ENCODE measurements around the gene TENT5C.

Gene TENT5C

GRCh38 chr1:117615474-117615873 is 9.6 kb downstream of the TENT5C start:
- peak; percentile 11 for DNase-seq

DNA sequence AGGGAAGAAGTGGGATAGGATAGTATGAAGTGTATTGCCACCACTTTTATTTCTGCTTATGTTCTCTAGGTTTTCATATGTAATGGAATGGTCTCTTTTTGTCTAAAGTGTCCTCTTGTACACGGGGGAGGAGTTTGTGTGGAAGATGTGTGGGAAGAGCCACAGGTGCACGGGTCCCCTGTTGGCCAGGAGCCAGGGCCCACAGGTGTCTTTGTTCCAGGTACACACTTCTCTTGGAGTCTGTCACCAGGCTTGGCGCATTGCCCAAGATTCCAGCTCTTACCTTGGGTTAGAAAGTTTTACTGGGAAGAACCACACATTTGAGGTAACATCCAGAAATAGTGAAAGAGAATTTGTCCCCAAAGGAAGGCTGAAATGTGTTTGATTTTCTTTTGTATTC is 10.5 kb downstream of the TENT5C start:
- no peak for DNase-seq

DNA sequence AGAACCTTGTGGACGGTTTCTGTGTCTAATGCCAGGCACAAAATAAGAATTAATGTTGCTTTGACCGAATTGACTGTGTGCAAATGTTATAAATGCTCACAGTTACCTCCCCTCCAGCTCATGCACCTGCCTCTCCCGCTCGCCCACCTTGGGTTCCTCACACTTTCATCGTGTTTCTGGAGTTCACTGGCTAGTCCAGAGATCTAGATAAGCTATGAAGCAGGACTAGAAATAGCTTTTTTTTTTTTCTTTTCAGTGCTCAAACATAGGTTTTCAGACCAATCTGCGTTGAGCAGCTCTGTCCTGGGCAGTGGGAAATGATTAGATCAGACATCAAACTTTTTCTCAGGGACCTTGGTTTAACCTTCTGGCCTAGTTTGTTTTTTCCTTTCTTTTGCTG is 11.1 kb downstream of the TENT5C start:
- no peak for DNase-seq

GRCh38 chr1:117618450-117619122 is 12.7 kb downstream of the TENT5C start:
- no peak for DNase-seq

GRCh38 chr1:117620440-117620839 is 14.6 kb downstream of the TENT5C start:
- no peak for DNase-seq

DNA sequence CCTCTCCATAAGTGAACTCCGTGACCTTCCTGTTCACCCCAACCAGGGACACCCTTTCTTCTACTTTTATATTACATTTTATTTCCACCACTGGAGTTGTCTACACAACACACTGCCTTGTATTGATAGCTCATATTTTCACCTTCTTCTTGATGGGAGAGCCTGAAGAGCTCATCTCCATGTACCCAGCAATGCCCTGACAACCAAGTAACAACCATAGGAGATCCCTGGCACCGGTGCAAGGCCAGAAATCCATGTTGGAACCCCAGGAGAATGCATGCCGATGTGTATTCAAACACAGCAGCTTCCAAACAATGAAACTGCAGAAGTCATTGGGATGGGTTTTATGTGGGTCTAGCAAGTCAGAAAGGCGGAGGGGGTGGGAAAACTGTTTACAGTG is 15.5 kb downstream of the TENT5C start:
- no peak for DNase-seq

- no peak for DNase-seq
Observed at GRCh38 chr1:117622726-117623125, 16.9 kb downstream of the TENT5C start.

DNA sequence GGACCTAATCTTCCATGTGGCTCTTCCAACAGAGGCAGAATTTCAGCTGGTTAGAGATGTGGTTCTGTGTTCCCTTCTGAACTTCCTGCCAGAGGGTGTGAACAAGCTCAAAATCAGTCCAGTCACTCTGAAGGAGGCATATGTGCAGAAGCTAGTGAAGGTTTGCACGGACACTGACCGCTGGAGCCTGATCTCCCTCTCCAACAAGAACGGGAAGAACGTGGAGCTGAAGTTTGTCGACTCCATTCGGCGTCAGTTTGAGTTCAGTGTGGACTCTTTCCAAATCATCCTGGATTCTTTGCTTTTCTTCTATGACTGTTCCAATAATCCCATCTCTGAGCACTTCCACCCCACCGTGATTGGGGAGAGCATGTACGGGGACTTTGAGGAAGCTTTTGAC is 17.3 kb downstream of the TENT5C start:
- no peak for DNase-seq

GRCh38 chr1:117623698-117624097 is 17.9 kb downstream of the TENT5C start:
- DNase-seq, result no peak

DNA sequence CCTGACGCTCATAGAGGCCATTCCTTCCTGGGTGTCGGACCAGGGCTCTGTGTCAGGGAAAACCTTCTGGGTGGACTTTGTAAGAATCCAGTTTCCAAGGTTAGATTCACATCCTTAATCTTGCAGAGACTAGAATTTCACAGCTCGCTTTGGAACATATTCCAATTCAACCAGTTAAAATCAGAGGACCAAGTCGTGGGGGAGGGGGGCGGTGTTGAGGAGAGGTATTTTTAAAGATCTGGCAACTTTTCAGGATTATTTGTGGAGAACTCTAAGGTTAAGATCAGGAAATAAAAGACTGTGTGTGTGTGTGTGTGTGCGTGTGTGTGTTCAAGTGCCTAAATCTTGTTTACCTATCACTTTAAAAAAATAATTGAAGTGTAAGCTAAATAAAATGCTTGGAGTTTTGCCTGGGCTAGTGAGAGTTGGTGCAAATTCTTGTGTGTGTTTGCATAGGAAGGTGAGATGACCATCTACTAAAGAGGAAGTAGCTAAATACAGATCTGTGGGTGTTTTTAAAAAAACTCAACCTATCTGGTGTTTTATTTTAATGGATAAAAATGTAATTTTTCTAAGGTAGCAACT is 21.8 kb downstream of the TENT5C start:
- no peak for DNase-seq

DNA sequence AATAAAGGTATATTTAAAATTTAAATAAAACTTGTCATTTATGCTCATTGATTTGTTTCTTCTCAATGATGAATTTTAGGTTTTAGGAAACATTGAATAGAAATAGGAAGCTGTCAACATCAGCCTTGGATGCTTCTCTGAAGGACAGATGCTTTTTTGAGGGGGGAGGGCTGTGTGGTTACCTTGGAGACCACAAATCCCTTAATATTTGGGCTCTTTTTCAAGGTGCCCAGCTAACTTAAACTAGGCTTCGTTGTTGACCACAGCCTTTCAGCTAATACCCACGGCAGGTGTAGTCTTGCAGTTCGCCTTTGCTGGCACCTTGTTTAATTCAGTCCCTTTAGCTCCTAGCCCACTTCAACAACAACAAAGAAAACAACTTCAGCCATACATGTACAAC is 22.5 kb downstream of the TENT5C start:
- DNase-seq, result no peak

- DNase-seq, result no peak
Observed at GRCh38 chr1:117629625-117630422, 24.0 kb downstream of the TENT5C start.

DNA sequence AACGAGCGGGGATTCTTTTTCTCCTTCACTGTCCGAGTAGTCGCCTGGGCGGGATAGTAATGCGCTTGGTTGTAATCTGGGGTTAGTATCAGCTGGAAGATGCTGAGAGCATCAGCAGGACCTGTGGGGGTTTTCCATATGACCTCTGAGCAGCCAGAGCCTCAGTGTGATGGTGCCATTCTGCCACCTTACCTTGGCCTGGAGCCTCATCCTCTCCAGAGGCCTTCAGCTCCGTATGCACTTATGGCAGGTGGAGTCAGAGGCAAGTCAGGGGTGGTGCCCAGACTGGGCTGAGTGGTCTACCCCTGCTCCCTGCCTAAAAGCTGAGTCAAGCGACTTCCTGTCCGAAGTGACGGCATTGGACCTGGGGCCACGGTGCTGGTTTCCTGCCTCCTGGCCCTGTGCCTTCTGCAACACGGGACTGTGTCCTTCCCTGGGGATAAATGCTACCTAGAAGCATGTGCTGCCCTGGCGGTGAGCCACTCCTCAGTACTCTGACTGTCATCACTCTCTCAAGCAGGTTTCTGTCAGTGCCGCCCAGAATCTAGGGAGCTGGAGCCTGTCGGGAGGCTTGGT is 24.7 kb downstream of the TENT5C start:
- no peak for DNase-seq

DNA sequence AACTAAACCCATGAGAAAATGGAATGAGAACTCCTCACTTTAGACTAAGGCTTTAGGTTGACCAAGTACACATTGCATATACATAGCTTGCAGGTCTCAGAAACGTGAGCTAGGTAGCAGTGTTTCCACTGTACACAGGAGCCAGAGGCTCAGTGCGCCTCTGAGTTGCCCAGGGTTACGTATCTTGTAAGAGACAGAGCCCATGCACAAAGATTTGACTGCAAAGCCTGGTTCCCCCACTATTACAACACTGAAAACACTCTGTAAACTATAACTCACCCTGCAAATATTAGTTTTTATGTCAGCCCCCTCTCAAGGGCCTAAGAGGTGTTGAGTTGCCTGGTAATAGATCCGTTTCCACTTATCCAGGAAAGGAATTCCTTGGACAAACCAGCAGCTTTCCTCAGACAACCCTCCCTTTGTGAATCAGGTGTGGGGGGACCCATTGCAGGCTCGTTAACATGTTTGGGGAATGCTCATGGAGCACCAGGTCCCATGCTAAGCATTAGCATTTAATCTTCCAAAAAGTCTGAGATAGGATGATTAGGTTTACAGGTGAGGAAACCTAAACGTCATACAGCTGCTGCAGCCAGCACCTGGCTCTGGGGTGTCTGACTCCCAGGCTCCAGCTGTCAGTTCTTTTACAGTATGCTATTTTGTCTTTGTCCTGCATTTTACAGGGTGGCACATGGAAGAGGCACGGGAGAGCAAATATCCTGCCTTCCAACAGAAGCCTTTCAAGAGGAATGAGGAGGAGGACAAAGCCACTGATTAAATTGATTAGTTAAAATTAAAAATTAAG is 25.7 kb downstream of the TENT5C start:
- no peak for DNase-seq

- DNase-seq, result no peak
Observed at GRCh38 chr1:117632269-117633067, 26.6 kb downstream of the TENT5C start.

DNA sequence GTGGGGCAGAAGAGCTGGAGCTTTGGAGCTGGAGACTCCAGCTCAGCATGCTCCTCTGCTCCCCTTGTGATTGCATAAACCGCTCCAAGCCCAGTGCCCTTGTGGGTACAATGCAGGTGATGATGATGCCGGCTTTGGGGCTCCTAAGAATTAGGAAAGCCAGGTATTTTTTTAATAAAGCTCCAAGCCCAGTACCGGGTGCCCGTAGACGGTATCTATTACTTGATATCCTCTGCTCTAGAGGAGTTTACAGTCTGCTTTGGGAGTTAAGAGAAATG is 27.2 kb downstream of the TENT5C start:
- DNase-seq, result no peak

DNA sequence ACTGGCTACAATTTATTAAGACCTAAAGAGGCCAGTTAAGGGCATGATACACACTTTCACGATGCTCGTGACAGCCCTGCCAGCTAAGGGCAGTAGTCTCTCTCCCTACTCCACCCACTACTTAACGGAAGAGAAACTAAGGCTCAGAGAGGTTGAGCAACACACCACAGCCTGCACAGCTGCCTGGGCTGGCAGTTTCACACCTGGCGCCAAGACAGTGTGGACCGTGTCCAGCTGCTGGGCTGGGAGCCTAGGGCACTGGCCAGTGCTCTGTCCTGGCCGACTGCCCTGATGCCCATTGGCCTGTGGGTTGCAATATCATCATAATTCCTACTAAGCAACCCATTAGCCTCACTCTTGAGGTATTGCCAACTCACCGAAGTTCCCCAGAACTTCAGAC is 27.6 kb downstream of the TENT5C start:
- no peak for DNase-seq

- no peak for DNase-seq
Observed at GRCh38 chr1:117633936-117634335, 28.1 kb downstream of the TENT5C start.

DNA sequence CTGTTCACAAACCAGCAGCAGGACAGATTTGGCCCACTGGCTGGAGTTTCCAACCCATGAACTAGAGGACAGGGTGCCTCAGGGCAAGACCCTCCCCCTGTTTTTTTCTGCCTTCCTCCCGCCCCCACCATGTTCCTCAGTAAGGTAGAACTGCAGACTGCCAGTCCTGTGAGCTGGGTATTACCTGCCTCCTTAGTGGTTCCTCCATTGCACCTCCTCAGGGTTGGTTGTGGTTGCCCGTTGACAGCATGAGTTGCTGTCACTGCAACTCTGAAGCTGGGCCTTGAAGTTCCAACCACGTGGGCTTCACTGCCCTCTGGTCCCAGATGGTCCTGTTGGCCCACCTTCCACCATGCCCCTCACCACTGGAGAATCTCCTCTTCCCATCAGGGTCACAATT is 28.8 kb downstream of the TENT5C start:
- DNase-seq, result no peak

DNA sequence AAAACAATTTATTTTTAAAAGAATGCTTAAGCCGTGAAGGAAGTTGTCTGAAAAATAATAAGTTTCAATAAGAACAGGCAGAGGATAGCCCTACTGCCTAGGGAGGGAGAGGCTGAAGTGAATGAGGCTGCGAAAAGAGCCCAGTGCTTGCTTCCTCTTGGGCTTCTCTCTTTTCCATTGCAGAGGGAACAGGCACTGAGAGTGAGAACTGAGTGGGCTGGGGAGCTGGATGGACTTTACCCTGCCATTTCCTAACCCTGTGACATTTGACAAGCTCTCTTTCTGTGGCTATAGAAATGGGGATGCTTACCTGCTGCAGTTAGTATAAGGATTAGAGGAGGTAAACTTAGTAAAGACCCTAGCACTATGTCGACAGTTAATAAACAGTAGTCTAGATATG is 30.0 kb downstream of the TENT5C start:
- no peak for DNase-seq

- DNase-seq, result no peak
Observed at GRCh38 chr1:117636637-117637425, 31.0 kb downstream of the TENT5C start.

GRCh38 chr1:117638141-117638540 is 32.3 kb downstream of the TENT5C start:
- DNase-seq, result no peak
